Measurements from ENCODE around the gene CHRNA10.

DNA sequence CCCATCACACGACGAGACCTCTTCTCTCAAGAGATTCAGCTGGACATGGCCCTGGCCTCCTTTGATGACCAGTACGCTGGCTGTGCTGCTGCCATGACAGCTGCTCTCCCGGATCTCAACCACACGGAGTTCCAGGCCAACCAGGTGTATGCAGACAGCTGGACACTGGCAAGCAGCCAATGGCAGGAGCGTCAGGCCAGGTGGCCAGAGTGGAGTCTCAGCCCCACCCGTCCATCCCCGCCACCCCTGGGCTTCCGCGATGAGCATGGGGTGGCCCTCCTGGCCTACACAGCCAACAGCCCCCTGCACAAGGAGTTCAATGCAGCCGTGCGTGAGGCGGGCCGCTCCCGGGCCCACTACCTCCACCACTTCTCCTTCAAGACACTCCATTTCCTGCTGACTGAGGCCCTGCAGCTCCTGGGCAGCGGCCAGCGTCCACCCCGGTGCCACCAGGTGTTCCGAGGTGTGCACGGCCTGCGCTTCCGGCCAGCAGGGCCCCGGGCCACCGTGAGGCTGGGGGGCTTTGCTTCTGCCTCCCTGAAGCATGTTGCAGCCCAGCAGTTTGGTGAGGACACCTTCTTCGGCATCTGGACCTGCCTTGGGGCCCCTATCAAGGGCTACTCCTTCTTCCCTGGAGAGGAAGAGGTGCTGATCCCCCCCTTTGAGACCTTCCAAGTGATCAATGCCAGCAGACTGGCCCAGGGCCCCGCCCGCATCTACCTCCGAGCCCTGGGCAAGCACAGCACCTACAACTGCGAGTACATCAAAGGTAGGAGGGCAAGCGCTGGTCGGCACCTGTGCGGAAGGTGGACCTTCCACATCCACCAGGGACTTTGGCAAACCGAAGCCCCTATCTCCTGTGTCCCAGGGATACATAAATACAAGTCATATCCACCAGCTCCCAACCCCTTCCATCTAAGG, 11.3 kb downstream of the CHRNA10 start:
- TF ChIP-seq CTCF (IDR thresholded peaks at IDR 0.05; ENCODE audit: low read length) (no peak), EZH2 (IDR thresholded peaks at IDR 0.05; ENCODE audit: borderline replicate concordance, low read length) (no peak)
